Ishikawa (cell line): ENCODE data around the gene IP6K3.

Source experiments
- CEBPB ChIP-seq: IDR thresholded peaks from 2 replicates; pipeline ENCODE4 v1.6.1; 2012
- EP300 ChIP-seq: IDR thresholded peaks from 2 replicates; pipeline ENCODE4 v1.6.1; 2012; ENCODE audit warnings: borderline replicate concordance
- FOXM1 ChIP-seq: IDR thresholded peaks from 2 replicates; pipeline ENCODE4 v1.6.1; 2012; ENCODE audit warnings: low read depth, borderline replicate concordance
- MAX ChIP-seq: IDR thresholded peaks from 2 replicates; pipeline ENCODE4 v1.6.1; 2012
- NFIC ChIP-seq: IDR thresholded peaks from 2 replicates; pipeline ENCODE4 v1.6.1; 2012
- RAD21 ChIP-seq: IDR thresholded peaks from 2 replicates; pipeline ENCODE4 v1.6.1; 2012; ENCODE audit warnings: low read depth
- REST ChIP-seq: IDR thresholded peaks from 2 replicates; pipeline ENCODE4 v1.6.1; 2012; ENCODE audit warnings: low read depth, mild to moderate bottlenecking
- TAF1 ChIP-seq: IDR thresholded peaks from 2 replicates; pipeline ENCODE4 v1.6.1; 2012; ENCODE audit warnings: low read depth, mild to moderate bottlenecking
- TCF12 ChIP-seq: IDR thresholded peaks from 2 replicates; pipeline ENCODE4 v1.6.1; 2012; ENCODE audit warnings: low read depth
- USF1 ChIP-seq: IDR thresholded peaks from 2 replicates; pipeline ENCODE4 v1.6.1; 2012
- ZBTB7A ChIP-seq: IDR thresholded peaks from 2 replicates; pipeline ENCODE4 v1.6.1; 2012; ENCODE audit warnings: low read depth

GRCh38 chr6:33784787-33785186, 38.1 kb upstream of the IP6K3 start:
- TF ChIP-seq FOXM1, result no peak
- no peak for TF ChIP-seq EP300
- TF ChIP-seq TAF1, result no peak
- no peak for TF ChIP-seq REST
- no peak for TF ChIP-seq USF1
- no peak for TF ChIP-seq NFIC
- TF ChIP-seq RAD21, result no peak
- no peak for TF ChIP-seq CEBPB
- TF ChIP-seq ZBTB7A, result no peak
- TF ChIP-seq MAX, result no peak
- TF ChIP-seq TCF12, result no peak
